IMR-90 (cell line): ENCODE results near the gene CALD1. TPM values are rescaled to one million over a fixed set of nuclear protein-coding genes. Genes with fewer than 3 reads are reported as not detected.

Source experiments
- ATAC-seq: fragments of 200-7000 bp; cut with Tn5 transposase; 2 replicates; pipeline ENCODE4 v1.9.1; 2020; ENCODE audit warnings: low read depth, mild to moderate bottlenecking, moderate library complexity
- BruUV-seq: library from RNA; stranded (reverse); fragments of 400-500 nt; replicated peaks from 2 replicates; lab custom pipeline; 2021; lab: Mats Ljungman, UMichigan
- CTCF ChIA-PET: fragments of 300-600 bp; formaldehyde crosslinking; extraction: SDS; loops from one replicate; lab custom pipeline; 2021; ENCODE audit warnings: antibody characterized with exemption; lab: Yijun Ruan, JAX
- POLR2A ChIA-PET: fragments of 300-600 bp; sonication (Branson Sonifier 250); formaldehyde crosslinking; loops from one replicate; lab custom pipeline; 2022; ENCODE audit warnings: antibody characterized with exemption; ENCODE audit not compliant: unreplicated experiment; lab: Charles Lee
- DNase-seq: peaks from one replicate; pipeline ENCODE4 v3.0.0; 2013
- H2AFZ ChIP-seq: replicated peaks from 2 replicates; pipeline ENCODE3; 2013; ENCODE audit warnings: low read length, mild to moderate bottlenecking; ENCODE audit not compliant: poor library complexity
- H2AK5ac ChIP-seq: 2 replicates; pipeline ENCODE4 v1.6.1; 2013; ENCODE audit warnings: low read depth, low read length, inconsistent platforms
- H2AK9ac ChIP-seq: replicated peaks from 2 replicates; pipeline ENCODE3; 2013; ENCODE audit warnings: mild to moderate bottlenecking, low read depth, low read length, moderate library complexity; ENCODE audit not compliant: poor library complexity
- H2BK120ac ChIP-seq: 2 replicates; pipeline ENCODE4 v1.6.1; 2013; ENCODE audit warnings: low read depth, low read length, inconsistent platforms
- H2BK15ac ChIP-seq: 3 replicates; pipeline ENCODE4 v1.6.1; 2013; ENCODE audit warnings: low read depth, low read length, inconsistent platforms
- H2BK20ac ChIP-seq: 2 replicates; pipeline ENCODE4 v1.6.1; 2013; ENCODE audit warnings: low read depth, mild to moderate bottlenecking, inconsistent platforms, low read length, moderate library complexity
- H2BK5ac ChIP-seq: 2 replicates; pipeline ENCODE4 v1.6.1; 2013; ENCODE audit warnings: mild to moderate bottlenecking, low read depth, low read length, inconsistent platforms; ENCODE audit not compliant: poor library complexity, severe bottlenecking
- H3K14ac ChIP-seq: replicated peaks from 2 replicates; pipeline ENCODE4 v1.6.1; 2013; ENCODE audit warnings: low read depth, low read length, inconsistent platforms
- H3K18ac ChIP-seq: 2 replicates; pipeline ENCODE4 v1.6.1; 2013; ENCODE audit warnings: low read depth, low read length, control low read depth
- H3K23ac ChIP-seq: 2 replicates; pipeline ENCODE4 v1.6.1; 2013; ENCODE audit warnings: low read depth, low read length, inconsistent platforms
- H3K27ac ChIP-seq: 2 replicates; pipeline ENCODE4 v1.5.1; 2013; ENCODE audit warnings: mild to moderate bottlenecking, control low read depth, low read length; ENCODE audit not compliant: insufficient read depth
- H3K27me3 ChIP-seq: 2 replicates; pipeline ENCODE4 v1.6.1; 2013; ENCODE audit warnings: low read length; ENCODE audit not compliant: control insufficient read depth, insufficient read depth
- H3K36me3 ChIP-seq: 2 replicates; pipeline ENCODE4 v1.6.1; 2013; ENCODE audit warnings: low read length, mixed read lengths; ENCODE audit not compliant: control insufficient read depth, insufficient read depth
- H3K4ac ChIP-seq: 2 replicates; pipeline ENCODE4 v1.6.1; 2013; ENCODE audit warnings: low read depth, low read length, inconsistent platforms
- H3K4me1 ChIP-seq: 2 replicates; pipeline ENCODE4 v1.6.1; 2013; ENCODE audit warnings: low read length, mixed read lengths; ENCODE audit not compliant: control insufficient read depth, insufficient read depth
- H3K4me2 ChIP-seq: 2 replicates; pipeline ENCODE4 v1.6.1; 2013; ENCODE audit warnings: low read depth, mild to moderate bottlenecking, control low read depth, low read length, moderate library complexity
- H3K4me3 ChIP-seq: 2 replicates; pipeline ENCODE4 v1.5.1; 2013; ENCODE audit warnings: low read depth, mild to moderate bottlenecking, control low read depth, low read length, moderate library complexity; ENCODE audit not compliant: insufficient read depth
- H3K56ac ChIP-seq: 2 replicates; pipeline ENCODE4 v1.6.1; 2013; ENCODE audit warnings: low read length, inconsistent platforms; ENCODE audit not compliant: insufficient read depth; ENCODE audit errors: extremely low read depth
- H3K79me1 ChIP-seq, 2 experiments: 2 replicates each; pipeline ENCODE4 v1.6.1; 2013; ENCODE audit warnings: low read length in 2 of 2, inconsistent platforms in 1 of 2, low read depth in 1 of 2
- H3K9ac ChIP-seq: 2 replicates; pipeline ENCODE4 v1.6.1; 2013; ENCODE audit warnings: low read depth, low read length, control low read depth
- H3K9me1 ChIP-seq: 2 replicates; pipeline ENCODE4 v1.6.1; 2013; ENCODE audit warnings: low read length, inconsistent platforms; ENCODE audit not compliant: insufficient read depth
- H3K9me3 ChIP-seq: 2 replicates; pipeline ENCODE4 v1.6.1; 2013; ENCODE audit warnings: low read length; ENCODE audit not compliant: control insufficient read depth, insufficient read depth
- H4K20me1 ChIP-seq: 2 replicates; pipeline ENCODE4 v1.6.1; 2013; ENCODE audit warnings: low read length, inconsistent platforms; ENCODE audit not compliant: insufficient read depth
- H4K5ac ChIP-seq: 2 replicates; pipeline ENCODE4 v1.6.1; 2013; ENCODE audit warnings: mild to moderate bottlenecking, low read depth, low read length, control low read depth
- H4K8ac ChIP-seq, 2 experiments: 2 replicates each; pipeline ENCODE4 v1.6.1; 2013; ENCODE audit warnings: low read depth in 2 of 2, low read length in 2 of 2, control low read depth in 1 of 2, inconsistent platforms in 1 of 2
- H4K91ac ChIP-seq: 2 replicates; pipeline ENCODE4 v1.6.1; 2013; ENCODE audit warnings: low read depth, low read length, inconsistent platforms; ENCODE audit not compliant: insufficient read depth
- BHLHE40 ChIP-seq: fragments of 150-350 bp; IDR thresholded peaks from 2 replicates; pipeline ENCODE4 v1.6.1; 2016; ENCODE audit warnings: mild to moderate bottlenecking, low read depth, low read length
- ELK1 ChIP-seq: fragments of 150-350 bp; IDR thresholded peaks from 2 replicates; pipeline ENCODE4 v1.6.1; 2016; ENCODE audit warnings: low read depth, mild to moderate bottlenecking, low read length, moderate library complexity, borderline replicate concordance
- FOS ChIP-seq: fragments of 150-350 bp; IDR thresholded peaks from 2 replicates; pipeline ENCODE4 v1.6.1; 2016; ENCODE audit warnings: low read depth, low read length
- MAFK ChIP-seq: IDR thresholded peaks from 2 replicates; pipeline ENCODE4 v1.6.1; 2012; ENCODE audit warnings: low read depth, low read length, improper control_type of control experiment
- MAZ ChIP-seq: IDR thresholded peaks from 2 replicates; pipeline ENCODE4 v1.6.1; 2012; ENCODE audit warnings: low read depth, mild to moderate bottlenecking, low read length, improper control_type of control experiment, moderate library complexity, borderline replicate concordance
- MXI1 ChIP-seq: IDR thresholded peaks from 2 replicates; pipeline ENCODE4 v1.6.1; 2012; ENCODE audit warnings: low read depth, mild to moderate bottlenecking, low read length, moderate library complexity, borderline replicate concordance
- POLR2A ChIP-seq: IDR thresholded peaks from 2 replicates; pipeline ENCODE4 v1.6.1; 2012; ENCODE audit warnings: mild to moderate bottlenecking, low read depth, low read length
- RCOR1 ChIP-seq: IDR thresholded peaks from 2 replicates; pipeline ENCODE4 v1.6.1; 2012; ENCODE audit warnings: mild to moderate bottlenecking, low read length, improper control_type of control experiment; ENCODE audit not compliant: insufficient replicate concordance
- RFX5 ChIP-seq: IDR thresholded peaks from 2 replicates; pipeline ENCODE4 v1.8.0; 2012; ENCODE audit warnings: low read depth, mild to moderate bottlenecking, low read length, moderate library complexity
- SMC3 ChIP-seq: fragments of 150-350 bp; IDR thresholded peaks from 2 replicates; pipeline ENCODE4 v1.6.1; 2016; ENCODE audit warnings: low read depth, mild to moderate bottlenecking, antibody characterized with exemption, low read length, moderate library complexity
- WGBS, 2 experiments: methylation state at CpG; one replicate each; pipeline versions ENCODE4 v1.1.5 to v1.1.7; 2013; ENCODE audit warnings: missing lambda C conversion rate in 2 of 2; ENCODE audit not compliant: insufficient read length in 1 of 2; ENCODE audit errors: extremely low coverage in 2 of 2; 5-methylcytosine and 5-hydroxymethylcytosine counted together
- dilution Hi-C: fragments of 300-500 bp; cut with HindIII; formaldehyde crosslinking; loops from one replicate; pipeline ENCODE4 v1.14.3; 2018; ENCODE audit warnings: low sequenced_read_pairs; ENCODE audit not compliant: unreplicated experiment
- in situ Hi-C: fragments of 300-500 bp; cut with MboI; formaldehyde crosslinking; loops from 3 replicates; pipeline ENCODE4 v1.14.3; 2019; ENCODE audit warnings: low sequenced_read_pairs, inconsistent platforms, mixed read lengths
- intact Hi-C: fragments of 100-400 bp; cut with micrococcal nuclease; formaldehyde crosslinking; loops from 2 replicates; pipeline ENCODE4 v1.10.0; 2022
- polyA plus RNA-seq, 3 experiments: library from polyadenylated mRNA; depleted of rRNA; stranded (reverse); fragments of >200 nt; gene quantifications; 2 replicates each; pipeline ENCODE4 v1.2.3, GENCODE V29; 2012; ENCODE audit warnings: low replicate concordance in 1 of 3
- total RNA-seq: library from RNA; depleted of rRNA; stranded (reverse); fragments of >200 nt; gene quantifications from 2 replicates; pipeline ENCODE4 v1.2.3, GENCODE V29; 2012
- TF ChIP-seq, protein P1 (sequence below): fragments of 150-350 bp; IDR thresholded peaks from 2 replicates; pipeline ENCODE4 v1.6.1; 2017; ENCODE audit warnings: mild to moderate bottlenecking, antibody characterized with exemption, low read length, low read depth
- TF ChIP-seq, protein P2 (sequence below): conservative IDR thresholded peaks from 2 replicates; pipeline ENCODE4 v1.5.1; 2012; ENCODE audit warnings: mild to moderate bottlenecking, low read depth, low read length, improper control_type of control experiment

Gene CALD1
- total and polyA plus RNA-seq, 2 of the 4 experiments (the other 2 are of a cell fraction), result 375 to 487 TPM

GRCh38 chr7:134809616-134810015 is 30.2 kb downstream of the CALD1 start:
- Histone ChIP-seq H3K9me3 (no peaks in the 10 kb centered on the region), H4K91ac (no peak overlapping the region), H2AFZ (no peak overlapping the region), H3K9ac (no peak overlapping the region), H3K4ac (no peak overlapping the region), H3K4me3 (no peak overlapping the region), H2AK9ac (no peak overlapping the region), H3K27me3 (no peaks in the 10 kb centered on the region), H3K79me1 (peaks cover 24 to 68% of the 10 kb centered on the region in 2 experiments), H4K5ac (no peak overlapping the region), H2BK5ac (peak overlapping the region; percentile 10), H3K4me1 (peaks cover 25% of the 10 kb centered on the region), H2BK15ac (no peak overlapping the region), H3K14ac (no peak overlapping the region), H2BK120ac (no peak overlapping the region), H3K23ac (no peak overlapping the region), H4K20me1 (peaks cover 69% of the 10 kb centered on the region), H2AK5ac (no peak overlapping the region), H3K36me3 (peaks cover 22% of the 10 kb centered on the region), H3K18ac (no peak overlapping the region), H2BK20ac (no peak overlapping the region), H3K27ac (no peak overlapping the region), H3K56ac (no peak overlapping the region), H3K9me1 (peaks cover 29% of the 10 kb centered on the region), H3K4me2 (no peak overlapping the region), H4K8ac (no peak overlapping the region)
- in situ Hi-C loops (no loop called here), intact Hi-C loops (no loop called here), dilution Hi-C loops (no loop called here)
- WGBS, 2 experiments, result no CpG with 5 or more reads among the region's 1 CpG
- TF ChIP-seq, protein P1, sequence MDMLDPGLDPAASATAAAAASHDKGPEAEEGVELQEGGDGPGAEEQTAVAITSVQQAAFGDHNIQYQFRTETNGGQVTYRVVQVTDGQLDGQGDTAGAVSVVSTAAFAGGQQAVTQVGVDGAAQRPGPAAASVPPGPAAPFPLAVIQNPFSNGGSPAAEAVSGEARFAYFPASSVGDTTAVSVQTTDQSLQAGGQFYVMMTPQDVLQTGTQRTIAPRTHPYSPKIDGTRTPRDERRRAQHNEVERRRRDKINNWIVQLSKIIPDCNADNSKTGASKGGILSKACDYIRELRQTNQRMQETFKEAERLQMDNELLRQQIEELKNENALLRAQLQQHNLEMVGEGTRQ, result no peak
- TF ChIP-seq MAFK (no peak), FOS (no peak), RFX5 (no peak), MXI1 (no peak), RCOR1 (no peak), POLR2A (no peak), SMC3 (no peak), ELK1 (no peak), MAZ (no peak), BHLHE40 (no peak)
- TF ChIP-seq, protein P2, sequence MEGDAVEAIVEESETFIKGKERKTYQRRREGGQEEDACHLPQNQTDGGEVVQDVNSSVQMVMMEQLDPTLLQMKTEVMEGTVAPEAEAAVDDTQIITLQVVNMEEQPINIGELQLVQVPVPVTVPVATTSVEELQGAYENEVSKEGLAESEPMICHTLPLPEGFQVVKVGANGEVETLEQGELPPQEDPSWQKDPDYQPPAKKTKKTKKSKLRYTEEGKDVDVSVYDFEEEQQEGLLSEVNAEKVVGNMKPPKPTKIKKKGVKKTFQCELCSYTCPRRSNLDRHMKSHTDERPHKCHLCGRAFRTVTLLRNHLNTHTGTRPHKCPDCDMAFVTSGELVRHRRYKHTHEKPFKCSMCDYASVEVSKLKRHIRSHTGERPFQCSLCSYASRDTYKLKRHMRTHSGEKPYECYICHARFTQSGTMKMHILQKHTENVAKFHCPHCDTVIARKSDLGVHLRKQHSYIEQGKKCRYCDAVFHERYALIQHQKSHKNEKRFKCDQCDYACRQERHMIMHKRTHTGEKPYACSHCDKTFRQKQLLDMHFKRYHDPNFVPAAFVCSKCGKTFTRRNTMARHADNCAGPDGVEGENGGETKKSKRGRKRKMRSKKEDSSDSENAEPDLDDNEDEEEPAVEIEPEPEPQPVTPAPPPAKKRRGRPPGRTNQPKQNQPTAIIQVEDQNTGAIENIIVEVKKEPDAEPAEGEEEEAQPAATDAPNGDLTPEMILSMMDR, result no peak
- CTCF ChIA-PET, result interaction anchor here (1.7 kb wide), 1 partner anchor 120 kb away, joined by 6 read pairs; no protein-coding TSS in a partner anchor
- no TSS peak for BruUV-seq
- ATAC-seq (no peak), DNase-seq (no peak)
- POLR2A ChIA-PET, result interaction anchor here (0.5 kb wide), 1 partner anchor 10 kb away, joined by 3 read pairs; no protein-coding TSS in a partner anchor
